HL-60 (cell line): Measurements from ENCODE around the gene FBXO36.
A peak's percentile ranks its signal among the peaks of the same experiment; 100 is the strongest.
"Not testable (repeated sequence)": the region's sequence is repeated elsewhere in the genome, so short reads cannot be mapped to it uniquely, and the experiment has no call there.

ENCODE experiments used
- DNase-seq, 2 experiments: peaks; one replicate each; pipeline ENCODE4 v3.0.0-alpha.2; 2010 to 2020; ENCODE audit warnings: low read depth in 1 of 2, low spot score in 1 of 2
- H3K27ac ChIP-seq: fragments of 250-450 bp; sonication (Bioruptor Pico); replicated peaks from 2 replicates; pipeline ENCODE4 v1.5.1; 2020; ENCODE audit warnings: mild to moderate bottlenecking, moderate library complexity
- H3K27me3 ChIP-seq: fragments of 250-450 bp; sonication (Bioruptor Pico); 2 replicates; pipeline ENCODE4 v1.5.1; 2021; ENCODE audit warnings: mild to moderate bottlenecking, moderate library complexity; ENCODE audit not compliant: insufficient read depth, poor library complexity, severe bottlenecking
- H3K4me3 ChIP-seq: replicated peaks from 2 replicates; pipeline ENCODE4 v1.5.1; 2011; ENCODE audit warnings: mild to moderate bottlenecking, control low read depth, low read length; ENCODE audit not compliant: insufficient read depth
- GABPA ChIP-seq: IDR thresholded peaks from 2 replicates; pipeline ENCODE4 v1.6.1; 2012; ENCODE audit warnings: low read depth
- POLR2AphosphoS5 ChIP-seq: IDR thresholded peaks from 2 replicates; pipeline ENCODE4 v1.6.1; 2012; ENCODE audit warnings: low read depth
- SPI1 ChIP-seq: IDR thresholded peaks from 2 replicates; pipeline ENCODE4 v1.6.1; 2012; ENCODE audit warnings: low read depth, mild to moderate bottlenecking, borderline replicate concordance
- TF ChIP-seq, protein P1 (sequence below): IDR thresholded peaks from 2 replicates; pipeline ENCODE4 v1.6.1; 2012; ENCODE audit warnings: low read depth; ENCODE audit not compliant: insufficient replicate concordance
- TF ChIP-seq, protein P2 (sequence below): IDR thresholded peaks from one replicate; pipeline ENCODE4 v1.5.1; 2011; ENCODE audit warnings: low read length, control low read depth, inconsistent platforms; ENCODE audit not compliant: insufficient read depth

The FBXO36 gene

DNA sequence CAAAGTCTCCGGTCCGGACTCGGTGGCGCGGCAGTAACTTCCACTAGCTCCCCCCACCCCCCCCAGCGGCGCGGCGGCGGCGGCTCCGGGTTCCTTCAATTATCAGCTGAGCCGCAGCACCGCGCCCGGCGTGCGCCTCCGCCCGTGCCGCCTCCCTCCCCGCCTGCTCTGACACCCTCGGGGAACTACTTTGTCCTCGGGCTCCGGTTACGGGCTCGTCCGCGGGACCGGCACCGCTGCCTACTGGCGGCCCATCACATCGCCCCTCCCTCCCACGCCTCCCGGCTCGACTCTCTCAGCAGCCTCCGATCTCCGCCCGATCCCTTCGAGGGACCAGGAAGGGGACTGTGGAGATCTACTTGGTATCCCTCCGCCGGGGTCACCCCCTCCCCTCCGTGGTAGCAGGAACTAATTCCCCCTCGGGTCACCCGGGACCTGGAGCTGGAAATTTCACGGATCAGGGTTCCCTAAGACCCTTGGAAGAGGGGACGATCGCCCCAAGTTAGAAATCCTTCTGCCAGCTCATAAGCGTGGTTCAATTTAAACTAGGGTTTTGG, 333 bp upstream of the FBXO36 start, which contains the start of gene TRIP12:
Gene TRIP12, minus strand, starts transcription at position 118 of the 557 bp plus-strand sequence. CDS start 41,930 bp downstream, outside the sequence.
- TF ChIP-seq SPI1 (no peak), POLR2AphosphoS5 (peak; percentile 59), GABPA (peak; percentile 76)
- TF ChIP-seq, protein P1, sequence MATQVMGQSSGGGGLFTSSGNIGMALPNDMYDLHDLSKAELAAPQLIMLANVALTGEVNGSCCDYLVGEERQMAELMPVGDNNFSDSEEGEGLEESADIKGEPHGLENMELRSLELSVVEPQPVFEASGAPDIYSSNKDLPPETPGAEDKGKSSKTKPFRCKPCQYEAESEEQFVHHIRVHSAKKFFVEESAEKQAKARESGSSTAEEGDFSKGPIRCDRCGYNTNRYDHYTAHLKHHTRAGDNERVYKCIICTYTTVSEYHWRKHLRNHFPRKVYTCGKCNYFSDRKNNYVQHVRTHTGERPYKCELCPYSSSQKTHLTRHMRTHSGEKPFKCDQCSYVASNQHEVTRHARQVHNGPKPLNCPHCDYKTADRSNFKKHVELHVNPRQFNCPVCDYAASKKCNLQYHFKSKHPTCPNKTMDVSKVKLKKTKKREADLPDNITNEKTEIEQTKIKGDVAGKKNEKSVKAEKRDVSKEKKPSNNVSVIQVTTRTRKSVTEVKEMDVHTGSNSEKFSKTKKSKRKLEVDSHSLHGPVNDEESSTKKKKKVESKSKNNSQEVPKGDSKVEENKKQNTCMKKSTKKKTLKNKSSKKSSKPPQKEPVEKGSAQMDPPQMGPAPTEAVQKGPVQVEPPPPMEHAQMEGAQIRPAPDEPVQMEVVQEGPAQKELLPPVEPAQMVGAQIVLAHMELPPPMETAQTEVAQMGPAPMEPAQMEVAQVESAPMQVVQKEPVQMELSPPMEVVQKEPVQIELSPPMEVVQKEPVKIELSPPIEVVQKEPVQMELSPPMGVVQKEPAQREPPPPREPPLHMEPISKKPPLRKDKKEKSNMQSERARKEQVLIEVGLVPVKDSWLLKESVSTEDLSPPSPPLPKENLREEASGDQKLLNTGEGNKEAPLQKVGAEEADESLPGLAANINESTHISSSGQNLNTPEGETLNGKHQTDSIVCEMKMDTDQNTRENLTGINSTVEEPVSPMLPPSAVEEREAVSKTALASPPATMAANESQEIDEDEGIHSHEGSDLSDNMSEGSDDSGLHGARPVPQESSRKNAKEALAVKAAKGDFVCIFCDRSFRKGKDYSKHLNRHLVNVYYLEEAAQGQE, result no peak
- TF ChIP-seq, protein P2, sequence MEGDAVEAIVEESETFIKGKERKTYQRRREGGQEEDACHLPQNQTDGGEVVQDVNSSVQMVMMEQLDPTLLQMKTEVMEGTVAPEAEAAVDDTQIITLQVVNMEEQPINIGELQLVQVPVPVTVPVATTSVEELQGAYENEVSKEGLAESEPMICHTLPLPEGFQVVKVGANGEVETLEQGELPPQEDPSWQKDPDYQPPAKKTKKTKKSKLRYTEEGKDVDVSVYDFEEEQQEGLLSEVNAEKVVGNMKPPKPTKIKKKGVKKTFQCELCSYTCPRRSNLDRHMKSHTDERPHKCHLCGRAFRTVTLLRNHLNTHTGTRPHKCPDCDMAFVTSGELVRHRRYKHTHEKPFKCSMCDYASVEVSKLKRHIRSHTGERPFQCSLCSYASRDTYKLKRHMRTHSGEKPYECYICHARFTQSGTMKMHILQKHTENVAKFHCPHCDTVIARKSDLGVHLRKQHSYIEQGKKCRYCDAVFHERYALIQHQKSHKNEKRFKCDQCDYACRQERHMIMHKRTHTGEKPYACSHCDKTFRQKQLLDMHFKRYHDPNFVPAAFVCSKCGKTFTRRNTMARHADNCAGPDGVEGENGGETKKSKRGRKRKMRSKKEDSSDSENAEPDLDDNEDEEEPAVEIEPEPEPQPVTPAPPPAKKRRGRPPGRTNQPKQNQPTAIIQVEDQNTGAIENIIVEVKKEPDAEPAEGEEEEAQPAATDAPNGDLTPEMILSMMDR, result no peak

DNA sequence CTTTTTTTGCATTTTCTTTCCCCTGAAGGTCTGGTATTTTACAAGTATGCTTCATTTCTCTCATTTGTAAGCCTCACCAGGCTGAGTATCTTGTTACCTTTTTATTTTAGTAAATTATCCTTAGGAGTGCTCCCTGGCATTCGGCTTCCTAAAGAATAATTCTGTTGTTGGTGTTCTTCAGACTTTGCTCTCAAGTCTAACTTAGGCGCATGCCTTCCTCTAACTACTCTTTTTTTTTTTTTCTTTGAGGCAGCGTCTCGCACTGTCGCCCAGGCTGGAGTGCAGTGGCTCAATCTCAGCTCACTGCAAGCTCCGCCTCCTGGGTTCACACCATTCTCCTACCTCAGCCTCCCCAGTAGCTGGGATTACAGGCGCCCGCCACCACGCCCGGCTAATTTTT, 2.2 kb downstream of the FBXO36 start:
- not testable (repeated sequence) for DNase-seq, H3K4me3 ChIP-seq, H3K27ac ChIP-seq, H3K27me3 ChIP-seq

More for the DNA sequence above, 333 bp upstream of the FBXO36 start, which contains the start of gene TRIP12:
- peak; percentile 90 to 95 for DNase-seq
- H3K27me3 ChIP-seq, result no peaks in the 10 kb centered on the region
- H3K4me3 ChIP-seq, result peak within 1 kb of the TSS; percentile 96
- peak within 1 kb of the TSS; percentile 98 for H3K27ac ChIP-seq

DNA sequence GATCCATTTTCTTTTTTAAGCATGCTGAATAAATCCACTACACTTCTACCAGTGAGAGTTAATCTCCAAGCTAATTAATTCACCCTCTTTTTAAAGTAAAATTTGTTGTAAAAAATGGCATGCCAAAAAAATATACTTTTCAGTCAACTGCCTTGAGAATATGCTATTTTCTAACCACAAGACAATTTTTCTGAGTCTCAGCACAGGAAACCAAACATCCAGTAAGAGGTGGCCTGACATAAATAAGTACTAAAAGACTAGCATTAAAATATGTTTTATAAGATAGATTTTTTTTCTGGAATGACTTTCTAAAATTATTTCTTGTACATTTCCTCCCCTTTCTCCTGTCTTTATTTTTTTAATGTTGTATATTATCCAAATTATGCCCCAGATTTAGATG, 2.9 kb downstream of the FBXO36 start:
- no peak for DNase-seq
- Histone ChIP-seq H3K4me3 (no peak overlapping the region), H3K27me3 (no peaks in the 10 kb centered on the region), H3K27ac (no peak overlapping the region)
- TF ChIP-seq, protein P2, result no peak
- TF ChIP-seq SPI1, result no peak
- no peak for TF ChIP-seq POLR2AphosphoS5

DNA sequence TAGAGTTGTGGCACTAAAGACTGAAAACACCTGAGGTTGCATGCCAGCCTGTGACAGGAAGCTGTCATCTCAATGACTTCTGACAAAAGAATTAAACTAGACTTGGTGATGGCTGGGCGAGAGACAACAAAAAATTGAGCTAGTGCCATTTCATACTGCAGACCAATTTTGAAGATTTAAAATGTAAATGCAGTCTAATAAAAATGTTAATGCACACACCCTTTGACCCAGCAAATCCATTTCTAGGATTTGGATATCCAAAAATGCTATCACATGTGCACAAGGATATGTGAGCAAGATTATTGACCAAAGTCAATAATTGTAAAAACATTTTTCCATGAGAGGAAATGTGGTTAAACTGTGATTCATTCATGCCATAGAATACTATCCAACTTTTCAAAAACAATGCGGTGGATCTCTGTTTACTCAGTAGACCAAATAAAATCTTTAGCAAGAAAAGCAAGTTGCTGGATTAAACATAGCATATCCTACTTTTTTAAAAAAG, 5.6 kb downstream of the FBXO36 start:
- no peaks in the 10 kb centered on the region for H3K27me3 ChIP-seq
- no peak for DNase-seq
- H3K4me3 ChIP-seq, result no peak overlapping the region
- TF ChIP-seq SPI1, result no peak
- no peak for TF ChIP-seq GABPA
- no peak for TF ChIP-seq POLR2AphosphoS5
- TF ChIP-seq, protein P1, result no peak
- TF ChIP-seq, protein P2, result no peak
- no peak overlapping the region for H3K27ac ChIP-seq
